ENCODE results near the gene CAMTA1. TPM values are rescaled to one million over a fixed set of nuclear protein-coding genes. Genes with fewer than 3 reads are reported as not detected.

Gene CAMTA1
- total RNA-seq, 1 experiment from 2014 or later, result 60.0 TPM

DNA sequence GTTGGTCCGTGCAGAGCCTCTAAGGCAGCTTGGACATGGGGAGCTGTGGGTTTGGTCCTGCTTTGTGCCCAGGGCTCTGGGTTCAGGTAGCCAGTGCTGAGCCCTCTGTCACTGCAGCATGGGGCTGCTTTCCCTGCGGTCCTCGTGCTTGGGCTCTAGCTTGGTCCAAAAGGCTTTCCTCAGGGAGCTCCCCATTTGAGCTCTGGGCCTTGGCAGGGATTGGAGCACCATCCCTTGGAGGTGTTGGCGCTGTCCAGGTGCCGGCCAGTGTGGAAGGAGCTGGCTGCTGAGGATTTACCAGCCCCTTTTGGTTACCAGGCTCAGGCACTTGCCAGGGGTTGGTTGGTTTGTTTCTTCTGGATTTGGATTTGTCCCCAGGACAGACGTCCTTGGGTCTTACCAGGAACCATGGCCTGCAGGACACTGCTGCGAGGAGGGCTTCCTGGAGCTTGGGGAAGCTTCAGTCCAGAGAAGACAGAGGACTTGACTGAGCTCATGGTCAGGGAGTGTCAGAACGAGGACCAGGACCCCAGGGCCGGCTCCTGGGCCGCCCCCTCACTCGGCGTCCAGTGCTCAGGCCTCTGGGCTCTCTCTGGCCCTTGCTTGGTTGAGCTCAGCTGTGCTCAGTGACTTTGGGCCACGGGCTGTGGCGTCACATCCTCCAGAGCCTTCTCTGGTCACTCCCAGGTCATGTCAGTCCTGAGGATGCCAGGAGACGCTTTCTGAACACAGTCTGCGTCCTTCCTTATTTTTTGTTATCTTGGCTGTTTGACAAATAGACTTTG is 224.7 kb downstream of the CAMTA1 start:
- ChIA-PET CTCF (no interaction called here), POLR2A (no interaction called here)
- no peaks in the 10 kb centered on the region for H3K9me3 ChIP-seq
- TF ChIP-seq, protein P1, sequence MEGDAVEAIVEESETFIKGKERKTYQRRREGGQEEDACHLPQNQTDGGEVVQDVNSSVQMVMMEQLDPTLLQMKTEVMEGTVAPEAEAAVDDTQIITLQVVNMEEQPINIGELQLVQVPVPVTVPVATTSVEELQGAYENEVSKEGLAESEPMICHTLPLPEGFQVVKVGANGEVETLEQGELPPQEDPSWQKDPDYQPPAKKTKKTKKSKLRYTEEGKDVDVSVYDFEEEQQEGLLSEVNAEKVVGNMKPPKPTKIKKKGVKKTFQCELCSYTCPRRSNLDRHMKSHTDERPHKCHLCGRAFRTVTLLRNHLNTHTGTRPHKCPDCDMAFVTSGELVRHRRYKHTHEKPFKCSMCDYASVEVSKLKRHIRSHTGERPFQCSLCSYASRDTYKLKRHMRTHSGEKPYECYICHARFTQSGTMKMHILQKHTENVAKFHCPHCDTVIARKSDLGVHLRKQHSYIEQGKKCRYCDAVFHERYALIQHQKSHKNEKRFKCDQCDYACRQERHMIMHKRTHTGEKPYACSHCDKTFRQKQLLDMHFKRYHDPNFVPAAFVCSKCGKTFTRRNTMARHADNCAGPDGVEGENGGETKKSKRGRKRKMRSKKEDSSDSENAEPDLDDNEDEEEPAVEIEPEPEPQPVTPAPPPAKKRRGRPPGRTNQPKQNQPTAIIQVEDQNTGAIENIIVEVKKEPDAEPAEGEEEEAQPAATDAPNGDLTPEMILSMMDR (IDR thresholded peaks at IDR 0.05; ENCODE audit: insufficient read depth in 1 of 2, low read depth in 1 of 2, low read length in 1 of 2, severe bottlenecking in 1 of 2, unreplicated experiment in 1 of 2), result no peak
- intact Hi-C loops (cut with micrococcal nuclease; ENCODE audit: unreplicated experiment), result no loop called here
- H3K27ac Mint-ChIP-seq (ENCODE audit: unreplicated experiment), result no peak overlapping the region
- no peaks in the 10 kb centered on the region for H3K36me3 ChIP-seq (ENCODE audit: control insufficient read depth, insufficient read depth, low read length)
- H3K9me3 Mint-ChIP-seq (ENCODE audit: unreplicated experiment), result no peaks in the 10 kb centered on the region
- no peaks in the 10 kb centered on the region; the same call in none of the 2 replicates for H3K27me3 ChIP-seq (replicated peaks; ENCODE audit: control insufficient read depth, insufficient read depth, low read length)
- H3K4me3 ChIP-seq (ENCODE audit: low read depth, low read length), result no peak overlapping the region
- no peaks in the 10 kb centered on the region for H3K4me1 Mint-ChIP-seq (ENCODE audit: low read depth, unreplicated experiment)
- H3K4me1 ChIP-seq, result no peaks in the 10 kb centered on the region
- no TSS peak for BruUV-seq (replicated peaks)
- H3K4me3 Mint-ChIP-seq (ENCODE audit: unreplicated experiment), result no peak overlapping the region
- H3K27me3 Mint-ChIP-seq (ENCODE audit: insufficient read depth, unreplicated experiment), result peaks cover 43% of the 10 kb centered on the region
- H3K36me3 Mint-ChIP-seq (ENCODE audit: insufficient read depth, unreplicated experiment), result no peaks in the 10 kb centered on the region
- DNase-seq, result no peak

DNA sequence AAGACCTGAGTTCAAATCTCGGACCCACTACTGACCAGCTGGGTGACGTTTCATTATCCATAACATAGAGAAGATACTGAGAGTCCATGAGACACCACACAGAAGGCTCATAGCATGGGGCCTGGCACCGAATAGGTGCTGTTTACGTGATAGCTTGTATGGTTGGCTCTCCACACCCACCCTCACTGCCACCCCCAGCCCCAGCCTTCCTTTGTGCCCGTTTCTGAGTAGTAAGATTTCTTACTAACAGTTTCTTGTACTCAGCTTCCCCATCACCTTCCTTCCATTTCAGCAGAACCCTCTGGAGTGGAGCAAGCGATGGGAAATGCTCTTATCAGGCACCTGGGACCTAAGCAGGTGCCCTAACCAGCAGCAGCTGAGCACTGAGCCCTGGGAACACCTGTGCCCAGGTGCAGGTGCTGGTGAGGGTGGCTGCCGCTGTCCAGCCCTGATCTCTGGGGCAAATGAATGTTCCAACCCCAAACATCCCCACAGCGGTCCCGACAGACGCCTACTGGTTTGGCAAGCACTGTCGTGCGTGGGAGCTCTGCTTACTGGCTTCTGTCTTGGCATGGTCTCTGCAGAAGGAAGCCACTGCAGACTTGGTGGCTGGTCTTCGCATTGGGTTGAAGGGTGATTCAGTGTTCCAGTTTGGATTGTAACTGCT is 225.4 kb downstream of the CAMTA1 start:
- Mint-ChIP-seq H3K9me3 (ENCODE audit: unreplicated experiment) (no peaks in the 10 kb centered on the region), H3K27ac (ENCODE audit: unreplicated experiment) (no peak overlapping the region), H3K27me3 (ENCODE audit: insufficient read depth, unreplicated experiment) (peaks cover 44% of the 10 kb centered on the region), H3K36me3 (ENCODE audit: insufficient read depth, unreplicated experiment) (no peaks in the 10 kb centered on the region), H3K4me1 (ENCODE audit: low read depth, unreplicated experiment) (no peaks in the 10 kb centered on the region), H3K4me3 (ENCODE audit: unreplicated experiment) (no peak overlapping the region)
- DNase-seq, result no peak
- Histone ChIP-seq H3K4me3 (ENCODE audit: low read depth, low read length) (no peak overlapping the region), H3K4me1 (no peaks in the 10 kb centered on the region), H3K9me3 (no peaks in the 10 kb centered on the region), H3K36me3 (ENCODE audit: control insufficient read depth, insufficient read depth, low read length) (no peaks in the 10 kb centered on the region), H3K27me3 (replicated peaks; ENCODE audit: control insufficient read depth, insufficient read depth, low read length) (no peaks in the 10 kb centered on the region; the same call in 1 of the 2 replicates)
- ChIA-PET POLR2A (no interaction called here), CTCF (no interaction called here)
- TF ChIP-seq, protein P1 (IDR thresholded peaks at IDR 0.05; ENCODE audit: insufficient read depth in 1 of 2, low read depth in 1 of 2, low read length in 1 of 2, severe bottlenecking in 1 of 2, unreplicated experiment in 1 of 2), result no peak
- no TSS peak for BruUV-seq (replicated peaks)
- intact Hi-C loops (cut with micrococcal nuclease; ENCODE audit: unreplicated experiment), result no loop called here

DNA sequence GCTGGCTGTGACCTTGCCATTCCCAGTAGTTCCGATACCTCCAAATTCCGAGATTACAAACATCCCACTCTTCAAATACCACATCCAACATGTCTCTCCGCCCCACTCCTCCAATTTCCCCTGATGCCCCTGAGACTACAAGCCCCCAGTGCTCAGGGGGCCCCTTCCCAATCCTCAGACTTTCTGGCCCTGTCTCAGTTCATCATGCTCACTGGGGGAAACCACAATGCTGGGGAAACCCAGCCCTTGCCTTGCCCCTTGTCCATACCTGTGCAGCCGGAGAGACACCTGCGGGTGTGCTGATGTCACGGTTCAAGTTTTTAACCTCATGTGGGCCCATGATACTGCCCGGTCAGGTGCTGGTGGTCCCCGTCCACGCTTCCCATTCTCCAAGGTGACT is 226.6 kb downstream of the CAMTA1 start:
- intact Hi-C loops (cut with micrococcal nuclease; ENCODE audit: unreplicated experiment), result no loop called here
- TF ChIP-seq, protein P1 (IDR thresholded peaks at IDR 0.05; ENCODE audit: insufficient read depth in 1 of 2, low read depth in 1 of 2, low read length in 1 of 2, severe bottlenecking in 1 of 2, unreplicated experiment in 1 of 2), result no peak
- no peaks in the 10 kb centered on the region for H3K9me3 Mint-ChIP-seq (ENCODE audit: unreplicated experiment)
- no peak overlapping the region for H3K4me3 ChIP-seq (ENCODE audit: low read depth, low read length)
- no peaks in the 10 kb centered on the region for H3K36me3 ChIP-seq (ENCODE audit: control insufficient read depth, insufficient read depth, low read length)
- H3K9me3 ChIP-seq, result no peaks in the 10 kb centered on the region
- ChIA-PET CTCF (no interaction called here), POLR2A (no interaction called here)
- no TSS peak for BruUV-seq (replicated peaks)
- no peaks in the 10 kb centered on the region for H3K4me1 Mint-ChIP-seq (ENCODE audit: low read depth, unreplicated experiment)
- H3K4me3 Mint-ChIP-seq (ENCODE audit: unreplicated experiment), result no peak overlapping the region
- peaks cover 36% of the 10 kb centered on the region for H3K27me3 Mint-ChIP-seq (ENCODE audit: insufficient read depth, unreplicated experiment)
- no peaks in the 10 kb centered on the region for H3K36me3 Mint-ChIP-seq (ENCODE audit: insufficient read depth, unreplicated experiment)
- DNase-seq, result no peak
- no peak overlapping the region for H3K27ac Mint-ChIP-seq (ENCODE audit: unreplicated experiment)
- H3K4me1 ChIP-seq, result no peaks in the 10 kb centered on the region
- H3K27me3 ChIP-seq (replicated peaks; ENCODE audit: control insufficient read depth, insufficient read depth, low read length), result no peaks in the 10 kb centered on the region; the same call in 1 of the 2 replicates
